ENCODE results near the gene NPR3.

DNA sequence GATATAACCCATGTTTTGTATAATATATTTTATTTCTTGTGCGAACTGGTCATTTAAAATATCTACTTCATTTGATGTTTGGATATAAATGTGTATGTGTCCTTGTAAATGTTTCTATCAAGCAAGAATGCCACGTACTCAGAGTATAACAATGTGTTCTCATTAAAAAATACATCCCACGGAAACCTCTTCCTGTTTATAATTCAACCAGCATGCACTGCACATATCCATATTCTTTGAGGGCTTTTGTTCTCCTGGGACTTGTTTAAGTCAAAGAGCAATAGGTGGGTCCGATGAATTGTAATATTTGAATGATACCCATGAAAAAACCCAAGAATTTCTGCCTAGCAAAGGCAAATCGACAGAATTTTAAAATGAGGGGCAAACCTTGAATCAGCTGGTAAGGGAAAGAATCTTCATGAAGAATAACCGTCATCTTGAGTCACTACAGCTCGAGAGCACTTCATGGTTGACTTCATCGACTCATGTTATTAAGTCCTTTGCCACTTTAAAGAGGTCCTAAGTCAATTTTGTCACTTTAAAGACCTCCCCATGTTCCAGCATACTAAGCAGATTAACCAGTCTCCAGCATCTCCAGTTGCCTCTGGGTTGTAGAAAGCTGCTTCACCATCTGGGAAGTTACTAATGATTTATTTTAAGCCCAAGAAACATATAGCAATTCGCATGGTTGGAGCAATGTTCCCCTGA, 80.6 kb downstream of the NPR3 start:
- TF ChIP-seq, protein P1, sequence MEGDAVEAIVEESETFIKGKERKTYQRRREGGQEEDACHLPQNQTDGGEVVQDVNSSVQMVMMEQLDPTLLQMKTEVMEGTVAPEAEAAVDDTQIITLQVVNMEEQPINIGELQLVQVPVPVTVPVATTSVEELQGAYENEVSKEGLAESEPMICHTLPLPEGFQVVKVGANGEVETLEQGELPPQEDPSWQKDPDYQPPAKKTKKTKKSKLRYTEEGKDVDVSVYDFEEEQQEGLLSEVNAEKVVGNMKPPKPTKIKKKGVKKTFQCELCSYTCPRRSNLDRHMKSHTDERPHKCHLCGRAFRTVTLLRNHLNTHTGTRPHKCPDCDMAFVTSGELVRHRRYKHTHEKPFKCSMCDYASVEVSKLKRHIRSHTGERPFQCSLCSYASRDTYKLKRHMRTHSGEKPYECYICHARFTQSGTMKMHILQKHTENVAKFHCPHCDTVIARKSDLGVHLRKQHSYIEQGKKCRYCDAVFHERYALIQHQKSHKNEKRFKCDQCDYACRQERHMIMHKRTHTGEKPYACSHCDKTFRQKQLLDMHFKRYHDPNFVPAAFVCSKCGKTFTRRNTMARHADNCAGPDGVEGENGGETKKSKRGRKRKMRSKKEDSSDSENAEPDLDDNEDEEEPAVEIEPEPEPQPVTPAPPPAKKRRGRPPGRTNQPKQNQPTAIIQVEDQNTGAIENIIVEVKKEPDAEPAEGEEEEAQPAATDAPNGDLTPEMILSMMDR (IDR thresholded peaks at IDR 0.05), result no peak
- no peak for TF ChIP-seq POLR2A (IDR thresholded peaks at IDR 0.05)
